H1 (cell line): ENCODE results near the gene AOPEP. TPM values are rescaled to one million over a fixed set of nuclear protein-coding genes. Genes with fewer than 3 reads are reported as not detected.

ENCODE experiments used
- CHD1 ChIP-seq: IDR thresholded peaks from 2 replicates; pipeline ENCODE4 v1.6.1; 2012; ENCODE audit warnings: low read depth, low read length, improper control_type of control experiment
- EGR1 ChIP-seq: IDR thresholded peaks from 2 replicates; pipeline ENCODE4 v1.6.1; 2011; ENCODE audit warnings: low read depth, low read length, borderline replicate concordance
- GTF2F1 ChIP-seq: IDR thresholded peaks from 2 replicates; pipeline ENCODE4 v1.6.1; 2012; ENCODE audit warnings: low read depth, low read length, improper control_type of control experiment, borderline replicate concordance
- POU5F1 ChIP-seq: IDR thresholded peaks from 2 replicates; pipeline ENCODE4 v1.6.1; 2011; ENCODE audit warnings: low read depth, mild to moderate bottlenecking, low read length, moderate library complexity
- RAD21 ChIP-seq, 2 experiments: IDR thresholded peaks in 1 of 2; conservative IDR thresholded peaks in 1 of 2; 2 replicates each; pipeline ENCODE4 v1.6.1; 2011; ENCODE audit warnings: low read depth in 2 of 2, low read length in 2 of 2, improper control_type of control experiment in 1 of 2, inconsistent platforms in 1 of 2, mild to moderate bottlenecking in 1 of 2, moderate library complexity in 1 of 2
- SUZ12 ChIP-seq: fragments of 200-600 bp; sonication (generic); IDR thresholded peaks from 2 replicates; pipeline ENCODE4 v1.6.1; 2012; ENCODE audit warnings: mild to moderate bottlenecking, inconsistent platforms, low read length, moderate library complexity, mixed read lengths
- TBP ChIP-seq: IDR thresholded peaks from 2 replicates; pipeline ENCODE4 v1.6.1; 2011; ENCODE audit warnings: low read depth, low read length, improper control_type of control experiment
- polyA plus RNA-seq, 7 experiments: library from polyadenylated mRNA; depleted of rRNA in 3 of 7; stranded (reverse) in 5 of 7; unstranded in 2 of 7; fragments of >200 nt in 5 of 7; fragments of 200-250 nt in 2 of 7; gene quantifications; 1 replicate in 5 of 7; 2 replicates in 1 of 7; 4 replicates in 1 of 7; pipeline versions ENCODE4 v1.2.1 to v1.2.3, GENCODE V29; 2011 to 2013; ENCODE audit warnings: missing spikeins in 2 of 7, mixed read lengths in 2 of 7
- total RNA-seq: library from RNA; stranded (reverse); fragmentation: NEBNext Ultra II Directional; extraction: Animal tissue kit (Norgen Biotek cat#: 25700); gene quantifications from 2 replicates; pipeline ENCODE4 v1.2.1, GENCODE V29; 2021
- TF ChIP-seq, protein P1 (sequence below): IDR thresholded peaks from 2 replicates; pipeline ENCODE4 v1.6.1; 2012; ENCODE audit warnings: inconsistent platforms

The AOPEP gene
- total and polyA plus RNA-seq, 2 of the 8 experiments (the other 6 are each of a cell fraction or from before 2014, with no cell fraction given), result 6.1 to 14.3 TPM

DNA sequence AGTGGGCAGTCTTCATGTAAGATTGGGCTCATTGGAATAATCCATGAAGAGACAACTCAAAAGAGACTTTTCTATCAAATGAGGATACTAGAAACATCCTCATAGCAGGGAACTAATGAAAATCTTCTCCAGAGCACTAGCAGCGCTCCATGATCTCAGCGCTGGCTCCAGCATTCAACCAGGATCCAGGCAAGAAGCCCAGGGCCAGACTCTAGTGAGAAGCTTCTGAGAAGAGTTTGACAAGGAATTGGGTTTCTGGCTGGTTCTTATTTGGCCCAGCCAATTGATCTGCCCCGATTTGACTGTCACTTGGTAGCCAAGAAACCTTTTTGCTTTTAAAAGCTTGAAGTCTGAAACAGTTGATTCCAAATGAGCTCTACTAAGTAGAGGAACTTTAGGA, 60.1 kb downstream of the AOPEP start (continued):
- TF ChIP-seq GTF2F1, result no peak
- no peak for TF ChIP-seq RAD21 (IDR thresholded peaks at IDR 0.05 in 1 of 2, conservative IDR thresholded peaks at IDR 0.05 in 1 of 2; ENCODE audit: low read depth in 2 of 2, low read length in 2 of 2)
- no peak for TF ChIP-seq SUZ12
- TF ChIP-seq, protein P1, sequence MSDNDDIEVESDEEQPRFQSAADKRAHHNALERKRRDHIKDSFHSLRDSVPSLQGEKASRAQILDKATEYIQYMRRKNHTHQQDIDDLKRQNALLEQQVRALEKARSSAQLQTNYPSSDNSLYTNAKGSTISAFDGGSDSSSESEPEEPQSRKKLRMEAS, result no peak
- no peak for TF ChIP-seq CHD1
- TF ChIP-seq TBP, result no peak
- no peak for TF ChIP-seq POU5F1
- no peak for TF ChIP-seq EGR1
- TF ChIP-seq, all 59 proteins: peak for 0
